Thyroid gland (tissue), 4 donors: ENCODE measurements around the gene PRM2. TPM values are rescaled to one million over a fixed set of nuclear protein-coding genes. Genes with fewer than 3 reads are reported as not detected.
A peak's percentile ranks its signal among the peaks of the same experiment; 100 is the strongest.

Experiments used
- DNase-seq, 2 donors: peaks; one replicate each; pipeline ENCODE4 v3.0.0-alpha.2; 2019
- H3K27ac ChIP-seq, 3 donors: fragments of 200-600 bp; sonication (generic); 1 replicate in 2 of 3; 2 replicates in 1 of 3; pipeline ENCODE4 v1.5.1; 2016 to 2019; ENCODE audit warnings: mild to moderate bottlenecking in 1 of 3, moderate library complexity in 1 of 3
- H3K27me3 ChIP-seq: fragments of 200-600 bp; sonication (generic); one replicate; pipeline ENCODE4 v1.5.1; 2019
- H3K36me3 ChIP-seq, 2 donors: fragments of 200-600 bp; sonication (generic); one replicate each; pipeline ENCODE4 v1.5.1; 2016 to 2019
- H3K4me1 ChIP-seq, 2 donors: fragments of 200-600 bp; sonication (generic); one replicate each; pipeline ENCODE4 v1.5.1; 2017 to 2019
- H3K4me3 ChIP-seq, 3 donors: fragments of 200-600 bp; sonication (generic); replicated peaks in 1 of 3; 1 replicate in 2 of 3; 2 replicates in 1 of 3; pipeline ENCODE4 v1.5.1; 2016; ENCODE audit warnings: mild to moderate bottlenecking in 1 of 3
- H3K9me3 ChIP-seq: fragments of 200-600 bp; sonication (generic); one replicate; pipeline ENCODE4 v1.5.1; 2017
- POLR2A ChIP-seq, 2 donors: fragments of 450-650 bp; IDR thresholded peaks; one replicate each; pipeline ENCODE4 v1.6.1; 2017; ENCODE audit warnings: antibody characterized with exemption in 2 of 2, mild to moderate bottlenecking in 2 of 2, moderate library complexity in 1 of 2
- WGBS, 2 donors: methylation state at CpG; one replicate each; pipeline ENCODE4 v1.1.5; 2017; 5-methylcytosine and 5-hydroxymethylcytosine counted together
- intact Hi-C: fragments of 100-400 bp; cut with DNase I; formaldehyde crosslinking; loops from one replicate; pipeline ENCODE4 v1.15.1; 2023
- total RNA-seq, 4 donors: library from RNA; depleted of rRNA; stranded (reverse); fragments of >200 nt; gene quantifications; one replicate each; pipeline ENCODE4 v1.2.3, GENCODE V29; 2016
- TF ChIP-seq, protein P1 (sequence below), 6 experiments: fragments of 200-600 bp in 3 of 6; fragments of 450-650 bp in 3 of 6; sonication (generic) in 3 of 6; IDR thresholded peaks; one replicate each; pipeline ENCODE4 v1.5.1; 2016 to 2019; ENCODE audit warnings: antibody characterized with exemption in 6 of 6, mild to moderate bottlenecking in 2 of 6, inconsistent platforms in 1 of 6, moderate library complexity in 1 of 6

Gene PRM2
- total RNA-seq, 4 donors from 2014 or later = 8.2 to 64.4 TPM; not detected in 2

DNA sequence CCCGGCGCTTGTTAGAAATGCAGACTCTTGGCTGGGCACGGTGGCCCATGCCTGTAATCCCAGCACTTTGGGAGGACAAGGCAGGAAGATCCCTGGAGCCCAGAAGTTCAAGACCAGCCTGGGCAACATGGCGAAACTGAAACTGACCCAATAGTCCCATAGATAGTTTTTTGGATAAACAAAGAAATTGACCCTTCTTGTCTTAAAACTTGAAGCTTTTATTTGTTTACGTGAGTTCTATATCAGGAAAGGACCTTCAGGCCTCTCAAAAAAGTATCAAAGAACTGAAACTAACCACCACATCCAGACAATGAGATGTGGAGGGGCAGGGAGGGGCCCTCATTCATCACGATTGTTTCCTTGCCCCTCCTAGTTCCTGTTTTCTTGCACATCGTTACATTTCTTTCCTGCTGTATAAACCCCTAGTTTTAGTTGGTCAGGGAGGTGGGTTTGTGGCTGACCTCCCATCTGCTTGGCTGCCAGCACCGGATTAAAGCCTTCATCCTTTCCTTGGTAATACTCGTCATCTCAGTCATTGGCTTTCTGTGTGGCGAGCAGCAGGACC is 34.8 kb upstream of the PRM2 start:
- Histone ChIP-seq H3K9me3 (no peaks in the 10 kb centered on the region), H3K27me3 (no peaks in the 10 kb centered on the region), H3K4me1 (peaks cover 15 to 62% of the 10 kb centered on the region in 2 donors), H3K36me3 (no peaks in the 10 kb centered on the region), H3K4me3 (no peak overlapping the region), H3K27ac (peak overlapping the region in 1 of 3 donors; percentile 37)
- no peak for DNase-seq
- intact Hi-C loops = no loop called here
- TF ChIP-seq POLR2A (IDR thresholded peaks at IDR 0.05) = no peak
- TF ChIP-seq, protein P1, sequence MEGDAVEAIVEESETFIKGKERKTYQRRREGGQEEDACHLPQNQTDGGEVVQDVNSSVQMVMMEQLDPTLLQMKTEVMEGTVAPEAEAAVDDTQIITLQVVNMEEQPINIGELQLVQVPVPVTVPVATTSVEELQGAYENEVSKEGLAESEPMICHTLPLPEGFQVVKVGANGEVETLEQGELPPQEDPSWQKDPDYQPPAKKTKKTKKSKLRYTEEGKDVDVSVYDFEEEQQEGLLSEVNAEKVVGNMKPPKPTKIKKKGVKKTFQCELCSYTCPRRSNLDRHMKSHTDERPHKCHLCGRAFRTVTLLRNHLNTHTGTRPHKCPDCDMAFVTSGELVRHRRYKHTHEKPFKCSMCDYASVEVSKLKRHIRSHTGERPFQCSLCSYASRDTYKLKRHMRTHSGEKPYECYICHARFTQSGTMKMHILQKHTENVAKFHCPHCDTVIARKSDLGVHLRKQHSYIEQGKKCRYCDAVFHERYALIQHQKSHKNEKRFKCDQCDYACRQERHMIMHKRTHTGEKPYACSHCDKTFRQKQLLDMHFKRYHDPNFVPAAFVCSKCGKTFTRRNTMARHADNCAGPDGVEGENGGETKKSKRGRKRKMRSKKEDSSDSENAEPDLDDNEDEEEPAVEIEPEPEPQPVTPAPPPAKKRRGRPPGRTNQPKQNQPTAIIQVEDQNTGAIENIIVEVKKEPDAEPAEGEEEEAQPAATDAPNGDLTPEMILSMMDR (IDR thresholded peaks at IDR 0.05) = no peak
- 73 to 77% methylated on average over 10 of the region's 10 CpGs for WGBS, 2 donors

DNA sequence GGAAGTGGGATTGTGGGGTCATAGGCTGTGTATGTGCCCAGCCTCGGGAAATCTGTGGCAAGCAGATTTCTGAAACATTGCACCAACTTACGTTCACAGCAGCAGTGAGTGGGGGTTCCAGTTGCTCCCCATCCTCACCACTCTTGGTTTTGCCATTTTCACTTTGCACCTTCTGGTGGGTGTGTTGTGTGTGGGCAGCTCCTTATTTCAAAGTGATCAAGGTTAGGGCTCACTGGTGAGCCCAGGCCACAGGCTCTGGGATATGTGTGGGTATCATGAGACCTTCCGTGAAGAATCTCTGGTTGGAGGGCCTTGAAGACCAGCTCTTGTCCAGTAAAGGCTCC is 34.3 kb upstream of the PRM2 start:
- intact Hi-C loops = no loop called here
- H3K4me1 ChIP-seq = peaks cover 12 to 58% of the 10 kb centered on the region in 2 donors
- H3K36me3 ChIP-seq = no peaks in the 10 kb centered on the region
- H3K27me3 ChIP-seq = no peaks in the 10 kb centered on the region
- no peak overlapping the region for H3K4me3 ChIP-seq
- TF ChIP-seq, protein P1 (IDR thresholded peaks at IDR 0.05) = no peak
- no peak for TF ChIP-seq POLR2A (IDR thresholded peaks at IDR 0.05)
- WGBS, 2 donors = 93 to 97% methylated on average over 3 of the region's 3 CpGs
- peak overlapping the region; percentile 37 to 58 (median 43) for H3K27ac ChIP-seq
- H3K9me3 ChIP-seq = no peaks in the 10 kb centered on the region
- DNase-seq = no peak

DNA sequence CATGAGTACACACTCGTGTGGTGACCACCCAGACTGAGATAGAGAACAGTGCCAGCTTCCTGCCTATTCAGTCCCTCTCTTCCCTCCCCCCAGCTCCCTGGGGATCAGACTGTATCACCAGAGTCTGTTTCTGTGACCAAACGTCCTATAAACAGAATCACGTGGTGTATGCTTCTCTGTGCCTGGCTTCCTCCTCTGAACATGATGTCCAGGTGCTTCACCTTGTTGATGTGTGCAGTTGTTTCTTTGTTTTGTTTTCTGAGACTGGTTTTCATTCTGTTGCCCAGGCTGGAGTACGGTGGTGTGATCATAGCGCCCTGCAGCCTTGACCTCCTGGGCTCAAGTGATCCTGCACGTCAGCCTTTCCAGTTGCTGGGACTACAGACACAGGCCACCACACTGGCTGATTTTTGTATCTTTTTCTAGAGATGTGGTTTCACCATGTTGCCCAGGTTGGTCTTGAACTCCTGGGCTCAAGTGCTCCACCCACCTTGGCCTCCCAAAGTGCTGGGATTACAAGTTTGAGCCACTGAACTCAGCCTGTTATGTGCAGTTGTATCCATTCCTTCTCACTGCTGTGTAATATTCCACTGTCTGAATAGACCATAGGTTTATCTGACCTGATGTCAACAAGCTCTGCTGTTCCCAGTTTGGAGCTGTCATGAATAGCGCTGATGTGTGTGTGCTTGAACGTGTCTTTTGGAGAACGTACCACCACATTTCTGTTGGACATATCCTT is 33.8 kb upstream of the PRM2 start:
- TF ChIP-seq, protein P1 (IDR thresholded peaks at IDR 0.05) = no peak
- TF ChIP-seq POLR2A (IDR thresholded peaks at IDR 0.05) = no peak
- Histone ChIP-seq H3K4me1 (peaks cover 10 to 52% of the 10 kb centered on the region in 2 donors), H3K9me3 (no peaks in the 10 kb centered on the region), H3K4me3 (no peak overlapping the region), H3K27ac (peak overlapping the region; percentile 37 to 58 (median 43)), H3K27me3 (no peaks in the 10 kb centered on the region), H3K36me3 (no peaks in the 10 kb centered on the region)
- WGBS, 2 donors = 45 to 47% methylated on average over 9 of the region's 9 CpGs
- intact Hi-C loops = no loop called here
- DNase-seq = peak; percentile 78 to 83

DNA sequence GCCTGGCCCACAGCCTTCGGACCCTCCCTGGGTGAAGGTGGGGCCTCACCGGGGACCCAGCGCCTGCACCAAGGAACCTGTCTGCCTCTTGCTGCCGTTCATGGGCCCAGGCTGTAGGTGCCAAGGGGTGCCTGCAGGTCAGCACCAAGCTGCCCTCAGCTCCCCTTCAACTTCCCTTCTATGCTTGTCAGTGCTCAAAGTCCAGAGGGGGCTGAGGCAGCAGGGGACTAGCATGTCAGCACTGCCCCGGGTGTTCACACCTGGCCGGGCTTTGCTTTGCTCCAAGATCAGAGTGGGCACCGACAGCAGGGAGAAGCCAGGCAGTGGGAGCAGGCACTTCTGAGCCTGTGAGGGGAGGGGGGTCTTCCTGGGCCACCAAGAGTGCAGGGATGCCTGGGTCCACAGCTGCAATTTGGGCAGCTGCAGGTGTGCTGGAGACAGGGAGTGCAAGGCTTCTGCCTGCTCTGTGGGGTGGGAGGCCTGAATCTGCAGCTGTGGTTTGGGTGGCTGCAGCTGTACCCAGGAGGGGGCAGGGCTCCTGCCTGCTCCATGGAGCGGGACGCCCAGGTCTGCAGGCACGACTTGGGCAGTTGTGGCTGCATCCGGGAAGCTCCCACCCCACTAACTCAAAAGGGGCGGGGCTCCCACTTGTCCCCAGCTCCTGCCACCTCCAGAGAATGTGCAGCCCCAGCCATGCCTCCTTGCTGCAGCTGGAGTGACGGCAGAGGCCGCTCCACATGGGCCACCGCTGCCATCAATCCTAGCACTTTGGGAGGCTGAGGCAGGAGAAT is 32.4 kb upstream of the PRM2 start:
- peak; percentile 66 to 67 for DNase-seq

More for the DNA sequence above, 32.4 kb upstream of the PRM2 start:
- peak overlapping the region; percentile 4 to 37 (median 9) for H3K27ac ChIP-seq
- no peaks in the 10 kb centered on the region for H3K36me3 ChIP-seq
- H3K4me1 ChIP-seq = peaks cover 15 to 56% of the 10 kb centered on the region in 2 donors
- 73 to 91% methylated on average over 6 to 7 of the region's 15 CpGs for WGBS, 2 donors
- intact Hi-C loops = no loop called here
- no peaks in the 10 kb centered on the region for H3K27me3 ChIP-seq
- no peak overlapping the region for H3K4me3 ChIP-seq
- no peaks in the 10 kb centered on the region for H3K9me3 ChIP-seq
- TF ChIP-seq, protein P1 (IDR thresholded peaks at IDR 0.05) = no peak
- TF ChIP-seq POLR2A (IDR thresholded peaks at IDR 0.05) = no peak
